HPDE6-E6E7 (cell line): Measurements from ENCODE around the gene ATP7B.
"Not testable (repeated sequence)": the region's sequence is repeated elsewhere in the genome, so short reads cannot be mapped to it uniquely, and the experiment has no call there.

Experiments
- DNase-seq: peaks from one replicate; pipeline ENCODE4 v3.0.0; 2011; ENCODE audit warnings: missing footprints; ENCODE audit errors: extremely low spot score

Gene ATP7B

GRCh38 chr13:51922771-51923480 is 88.3 kb downstream of the ATP7B start:
- no peak for DNase-seq

GRCh38 chr13:51921790-51922740 is 89.2 kb downstream of the ATP7B start:
- DNase-seq, result no peak

GRCh38 chr13:51920786-51921185 is 90.5 kb downstream of the ATP7B start:
- no peak for DNase-seq

- DNase-seq, result no peak
These were observed 91.0 kb downstream of the ATP7B start for GRCh38 chr13:51920267-51920666.

GRCh38 chr13:51919531-51919930 is 91.7 kb downstream of the ATP7B start:
- DNase-seq, result no peak

- no peak for DNase-seq
These were observed 94.3 kb downstream of the ATP7B start for GRCh38 chr13:51916962-51917361.

- no peak for DNase-seq
These were observed 95.0 kb downstream of the ATP7B start for GRCh38 chr13:51916051-51916818.

GRCh38 chr13:51914137-51914493 is 97.1 kb downstream of the ATP7B start:
- no peak for DNase-seq

- no peak for DNase-seq
These were observed 97.7 kb downstream of the ATP7B start for GRCh38 chr13:51913421-51914136.

- no peak for DNase-seq
These were observed 98.6 kb downstream of the ATP7B start for GRCh38 chr13:51912511-51913225.

- DNase-seq, result no peak
These were observed 99.2 kb downstream of the ATP7B start for GRCh38 chr13:51912091-51912490.

- DNase-seq, result no peak
These were observed 100.7 kb downstream of the ATP7B start for GRCh38 chr13:51910508-51910907.

- not testable (repeated sequence) for DNase-seq
These were observed 102.0 kb downstream of the ATP7B start for GRCh38 chr13:51909265-51909664.

GRCh38 chr13:51907040-51907732 is 104.1 kb downstream of the ATP7B start:
- no peak for DNase-seq

GRCh38 chr13:51906581-51906980 is 104.7 kb downstream of the ATP7B start:
- DNase-seq, result no peak

- no peak for DNase-seq
These were observed 105.5 kb downstream of the ATP7B start for GRCh38 chr13:51905787-51906186.

GRCh38 chr13:51902776-51903175 is 108.5 kb downstream of the ATP7B start:
- DNase-seq, result no peak

- no peak for DNase-seq
These were observed 110.8 kb downstream of the ATP7B start for GRCh38 chr13:51900471-51900870.

GRCh38 chr13:51895906-51896888 is 115.1 kb downstream of the ATP7B start:
- peak; percentile 31 for DNase-seq
